NCI-H2081 treated with DMSO at 0.1 percent for 48 hours (cell line): ENCODE measurements around the gene MMP24.
"Not testable (repeated sequence)": the region's sequence is repeated elsewhere in the genome, so short reads cannot be mapped to it uniquely, and the experiment has no call there.

Experiments used
- DNase-seq: peaks from one replicate; lab custom pipeline; 2025; lab: John Stamatoyannopoulos, UW

MMP24 gene

DNA sequence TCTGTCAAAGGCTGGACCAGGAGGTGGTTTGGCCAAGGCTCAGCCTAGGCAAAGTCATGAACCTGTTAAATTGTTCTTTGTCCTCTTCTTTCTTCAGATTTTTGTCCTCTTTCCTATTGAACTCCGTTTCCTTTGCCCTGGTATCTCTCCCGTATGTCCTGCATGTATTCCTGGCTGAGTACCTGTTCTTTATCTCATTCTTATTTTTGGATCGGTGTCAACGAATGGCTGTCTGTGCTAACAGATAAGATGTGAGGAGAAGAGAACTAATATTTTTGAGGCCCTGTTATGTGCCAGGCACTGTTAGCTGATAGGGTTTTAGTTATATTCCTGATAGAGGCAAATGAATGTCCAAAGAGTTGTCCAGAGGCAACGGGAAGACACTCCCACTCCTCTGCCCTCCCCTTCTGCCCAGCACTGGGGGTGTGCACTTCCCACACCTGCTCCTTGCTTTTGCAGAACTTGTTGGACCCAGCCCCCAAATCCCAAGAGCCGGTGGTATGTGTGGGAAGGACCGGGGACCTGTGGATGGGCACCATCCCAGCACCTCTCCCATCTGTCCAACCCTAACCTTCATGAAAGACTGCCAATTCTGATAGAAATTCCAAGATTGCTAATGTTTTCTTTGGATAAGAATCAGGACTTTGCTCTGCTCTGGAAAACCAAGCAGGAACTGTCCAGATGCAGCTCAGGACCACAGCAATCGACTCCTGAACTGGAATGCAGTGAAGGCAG is 30.9 kb downstream of the MMP24 start:
- no peak for DNase-seq

DNA sequence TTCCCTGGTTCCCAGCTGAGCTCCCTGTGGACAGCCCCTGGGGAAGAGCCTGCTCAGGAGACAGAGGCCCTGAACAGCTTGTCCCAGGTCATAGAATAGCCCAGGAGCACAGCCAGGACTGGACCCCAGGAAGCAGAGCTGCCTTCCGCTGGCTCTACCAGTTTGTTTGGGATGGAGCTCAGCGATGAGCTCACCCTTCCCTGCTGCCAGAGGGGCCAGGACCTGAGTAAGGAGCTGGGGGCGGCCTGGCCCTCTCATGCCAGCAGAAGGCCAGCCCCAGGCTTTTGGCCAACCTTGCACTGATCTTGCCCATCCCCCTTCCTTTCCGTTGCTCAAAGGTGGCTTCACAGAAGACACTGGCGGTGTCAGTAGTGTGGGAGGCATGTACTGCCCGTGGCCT is 33.9 kb downstream of the MMP24 start:
- DNase-seq: no peak

DNA sequence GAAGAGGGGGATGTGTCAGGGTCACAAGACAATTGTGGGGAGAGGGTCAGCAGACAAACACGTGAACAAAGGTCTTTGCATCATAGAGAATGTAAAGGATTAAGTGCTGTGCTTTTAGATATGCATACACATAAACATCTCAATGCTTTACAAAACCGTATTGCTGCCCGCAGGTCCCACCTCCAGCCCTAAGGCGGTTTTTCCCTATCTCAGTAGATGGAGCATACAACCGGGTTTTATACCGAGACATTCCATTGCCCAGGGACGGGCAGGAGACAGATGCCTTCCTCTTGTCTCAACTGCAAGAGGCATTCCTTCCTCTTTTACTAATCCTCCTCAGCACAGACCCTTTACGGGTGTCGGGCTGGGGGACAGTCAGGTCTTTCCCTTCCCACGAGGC is 35.8 kb downstream of the MMP24 start:
- not testable (repeated sequence) for DNase-seq

DNA sequence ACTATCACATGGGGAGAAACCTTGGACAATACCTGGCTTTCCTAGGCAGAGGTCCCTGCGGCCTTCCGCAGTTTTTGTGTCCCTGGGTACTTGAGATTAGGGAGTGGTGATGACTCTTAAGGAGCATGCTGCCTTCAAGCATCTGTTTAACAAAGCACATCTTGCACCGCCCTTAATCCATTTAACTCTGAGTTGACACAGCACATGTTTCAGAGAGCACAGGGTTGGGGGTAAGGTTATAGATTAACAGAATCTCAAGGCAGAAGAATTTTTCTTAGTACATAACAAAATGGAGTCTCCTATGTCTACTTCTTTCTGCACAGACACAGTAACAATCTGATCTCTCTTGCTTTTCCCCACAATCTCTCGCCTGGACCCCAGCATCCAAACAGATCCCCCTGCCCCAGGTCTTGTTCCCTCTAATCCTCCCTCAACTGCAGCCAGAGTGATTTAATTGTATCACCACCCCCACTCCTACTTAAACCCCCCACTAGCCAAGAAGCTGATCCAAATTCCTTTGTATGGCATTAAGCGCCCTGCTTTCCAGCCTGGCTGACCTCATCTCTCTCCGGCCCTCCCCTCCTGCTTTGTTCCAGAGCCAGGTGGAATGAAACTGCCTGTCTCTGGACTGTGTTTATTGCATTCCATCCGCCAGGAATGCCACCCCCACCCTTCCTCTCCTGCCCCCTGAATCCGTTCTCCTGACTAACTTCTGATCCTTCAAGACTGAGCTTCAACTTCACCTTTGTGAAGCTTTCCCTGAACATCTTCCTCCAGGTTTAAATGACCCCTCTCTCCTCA is 36.4 kb downstream of the MMP24 start:
- not testable (repeated sequence) for DNase-seq

DNA sequence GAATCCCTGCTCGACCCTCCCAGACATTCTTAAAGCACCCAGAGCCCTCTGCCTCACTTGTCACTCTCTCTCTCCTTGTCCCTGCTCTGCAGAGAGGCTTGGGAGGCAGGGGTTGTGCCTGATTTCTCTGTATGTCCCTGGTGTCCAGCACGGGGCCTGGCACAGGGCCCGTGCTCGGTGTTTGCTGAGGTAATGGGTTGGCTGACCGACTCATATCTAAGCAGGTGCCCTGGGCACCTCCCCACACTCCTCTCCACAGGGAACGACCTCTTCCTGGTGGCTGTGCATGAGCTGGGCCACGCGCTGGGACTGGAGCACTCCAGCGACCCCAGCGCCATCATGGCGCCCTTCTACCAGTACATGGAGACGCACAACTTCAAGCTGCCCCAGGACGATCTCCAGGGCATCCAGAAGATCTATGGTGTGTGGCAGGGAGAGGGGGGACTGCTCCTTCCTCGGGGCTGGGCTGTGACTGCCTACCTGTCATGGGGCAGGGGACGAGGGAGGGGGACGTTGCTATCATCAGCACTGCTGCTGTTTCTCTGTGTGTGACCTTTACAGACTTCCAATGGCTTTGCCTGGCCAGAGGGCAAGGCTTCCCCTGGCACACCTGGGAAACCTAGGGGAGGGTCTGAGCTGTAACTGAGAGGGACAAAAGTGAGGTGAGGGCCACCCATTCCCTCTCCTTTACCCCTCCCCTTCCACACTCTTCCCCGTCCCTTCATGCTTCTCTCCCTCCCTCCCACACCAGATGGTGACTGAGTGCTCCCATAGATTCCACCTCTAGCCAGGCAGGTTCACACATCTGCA is 37.2 kb downstream of the MMP24 start:
- DNase-seq: no peak

DNA sequence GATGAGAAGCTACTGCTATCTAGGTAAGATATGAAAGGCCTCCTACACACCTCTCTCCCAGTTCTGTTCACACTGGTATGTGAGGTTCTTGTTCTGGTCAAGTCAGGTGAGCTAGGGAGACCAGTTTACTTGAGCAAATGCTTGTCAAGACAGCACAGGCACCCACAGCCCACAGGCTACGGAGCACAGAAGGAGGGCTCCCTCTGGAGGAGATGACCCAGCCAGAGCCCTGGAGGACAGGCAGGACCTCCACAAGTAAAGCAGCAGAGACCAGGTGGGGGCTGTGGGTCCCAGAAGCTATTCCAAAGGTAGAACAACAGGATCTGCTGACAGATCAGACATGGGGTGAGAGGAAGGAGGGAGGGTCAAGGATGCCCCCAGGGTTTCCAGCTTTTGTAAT is 38.3 kb downstream of the MMP24 start:
- DNase-seq: no peak

DNA sequence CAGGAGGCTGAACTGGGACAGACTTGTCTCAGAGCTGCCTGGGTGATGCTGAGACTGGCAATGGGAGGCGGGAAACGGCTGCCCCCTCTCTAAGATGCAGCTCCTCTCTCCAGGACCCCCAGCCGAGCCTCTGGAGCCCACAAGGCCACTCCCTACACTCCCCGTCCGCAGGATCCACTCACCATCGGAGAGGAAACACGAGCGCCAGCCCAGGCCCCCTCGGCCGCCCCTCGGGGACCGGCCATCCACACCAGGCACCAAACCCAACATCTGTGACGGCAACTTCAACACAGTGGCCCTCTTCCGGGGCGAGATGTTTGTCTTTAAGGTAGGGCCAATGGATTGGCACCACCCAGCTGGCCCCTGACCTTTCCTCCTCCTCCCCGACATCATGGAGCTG is 40.6 kb downstream of the MMP24 start:
- DNase-seq: no peak

DNA sequence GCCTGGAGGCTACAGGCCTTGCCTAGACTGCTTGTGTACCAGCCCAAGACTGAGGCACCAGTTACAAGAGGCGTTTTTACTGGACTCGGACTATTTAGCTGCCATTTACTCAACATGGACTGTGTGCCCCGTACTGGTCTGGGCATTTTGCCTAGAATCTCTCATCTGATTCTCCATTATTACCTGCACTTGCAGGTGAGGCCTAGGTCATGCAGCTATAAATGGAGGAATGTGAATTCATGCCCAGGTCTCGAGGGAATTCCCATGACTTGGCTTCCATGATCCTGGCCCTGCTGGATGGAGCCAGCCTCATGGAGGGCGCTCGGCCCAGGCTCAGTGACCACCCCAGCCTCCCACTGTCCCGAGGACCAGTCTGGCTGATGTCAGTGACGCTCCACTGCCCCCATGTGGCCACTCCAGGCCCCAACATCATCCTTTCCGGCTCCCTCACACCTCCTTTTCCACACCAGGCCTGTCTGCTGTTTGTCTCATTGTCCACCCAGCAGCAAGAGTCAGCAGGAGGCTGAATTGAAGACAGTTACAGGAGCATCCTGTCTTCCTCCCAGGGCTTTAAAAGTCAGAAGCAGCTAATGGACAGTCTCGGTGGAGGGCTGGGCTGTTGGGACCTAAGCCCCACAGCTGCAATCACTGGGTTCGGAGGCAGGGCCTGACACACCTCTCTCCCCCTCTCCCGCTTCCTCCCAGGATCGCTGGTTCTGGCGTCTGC is 42.7 kb downstream of the MMP24 start:
- no peak for DNase-seq

DNA sequence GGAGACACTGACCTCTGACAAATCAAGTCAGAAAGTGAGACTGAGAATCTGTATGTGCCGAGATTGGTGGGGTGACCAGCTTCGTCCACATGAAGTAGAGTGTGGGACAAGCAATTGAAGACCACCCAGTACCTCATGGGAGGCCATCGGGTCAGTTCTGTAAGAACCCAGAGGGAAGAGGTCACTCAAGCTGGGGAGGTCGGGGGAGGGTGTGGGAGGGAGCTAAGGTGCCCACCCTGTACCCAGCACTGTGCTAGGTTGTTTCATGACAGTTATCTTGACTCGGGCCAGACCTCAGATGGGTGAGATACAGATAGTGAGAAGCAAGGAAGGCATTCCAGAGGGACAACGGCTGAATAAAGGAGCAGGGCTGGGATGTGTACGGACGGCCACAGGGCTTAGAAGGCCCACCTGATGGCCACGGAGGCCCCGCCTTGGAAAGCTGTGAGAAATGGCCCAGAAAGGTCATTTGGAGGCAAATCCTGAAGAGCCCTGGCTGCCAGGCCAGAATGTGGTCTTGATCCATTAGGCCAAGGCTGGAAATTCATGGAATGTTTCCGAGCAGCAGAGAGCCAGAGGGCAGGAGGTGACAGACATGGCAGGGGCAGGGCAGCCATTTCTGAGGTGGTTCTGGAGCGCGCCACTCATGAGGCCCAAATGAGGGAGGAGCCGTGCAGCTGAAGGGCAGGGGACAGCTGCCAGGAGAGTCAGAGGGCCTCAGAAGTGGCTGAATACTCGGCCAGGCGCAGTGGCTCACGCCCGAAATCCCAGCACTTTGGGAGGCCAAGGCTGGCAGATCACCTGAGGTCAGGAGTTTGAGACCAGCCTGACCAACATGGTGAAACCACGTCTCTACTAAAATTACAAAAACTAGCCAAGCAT is 43.8 kb downstream of the MMP24 start:
- DNase-seq: no peak

DNA sequence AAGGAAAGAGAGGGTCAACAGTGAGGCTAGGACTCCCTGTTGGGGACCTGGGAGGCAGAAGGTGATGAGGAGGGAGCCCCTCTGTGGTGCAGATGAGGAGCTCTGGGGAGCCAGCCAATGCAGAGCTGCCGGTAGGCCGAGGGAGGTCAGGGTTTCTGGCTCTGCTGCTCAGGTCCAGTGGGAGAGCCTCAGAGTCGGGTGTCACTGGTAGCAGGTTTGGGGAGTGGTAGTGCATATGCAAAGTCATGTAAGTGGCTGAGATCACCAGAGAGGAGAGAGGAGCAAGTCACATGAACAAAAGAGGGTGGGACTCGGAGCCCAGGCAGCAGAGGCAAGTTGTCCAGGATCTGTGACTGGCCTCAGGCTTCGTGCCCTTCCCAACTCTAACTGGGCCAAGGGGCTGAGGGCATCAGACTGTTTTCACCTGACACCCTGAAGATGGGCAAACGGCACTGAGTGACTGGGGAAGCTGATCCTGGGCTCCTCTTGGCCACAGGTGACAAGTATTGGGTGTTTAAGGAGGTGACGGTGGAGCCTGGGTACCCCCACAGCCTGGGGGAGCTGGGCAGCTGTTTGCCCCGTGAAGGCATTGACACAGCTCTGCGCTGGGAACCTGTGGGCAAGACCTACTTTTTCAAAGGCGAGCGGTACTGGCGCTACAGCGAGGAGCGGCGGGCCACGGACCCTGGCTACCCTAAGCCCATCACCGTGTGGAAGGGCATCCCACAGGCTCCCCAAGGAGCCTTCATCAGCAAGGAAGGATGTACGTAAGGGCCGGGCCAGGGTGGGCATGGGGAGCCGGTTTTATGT is 44.8 kb downstream of the MMP24 start:
- DNase-seq: no peak

DNA sequence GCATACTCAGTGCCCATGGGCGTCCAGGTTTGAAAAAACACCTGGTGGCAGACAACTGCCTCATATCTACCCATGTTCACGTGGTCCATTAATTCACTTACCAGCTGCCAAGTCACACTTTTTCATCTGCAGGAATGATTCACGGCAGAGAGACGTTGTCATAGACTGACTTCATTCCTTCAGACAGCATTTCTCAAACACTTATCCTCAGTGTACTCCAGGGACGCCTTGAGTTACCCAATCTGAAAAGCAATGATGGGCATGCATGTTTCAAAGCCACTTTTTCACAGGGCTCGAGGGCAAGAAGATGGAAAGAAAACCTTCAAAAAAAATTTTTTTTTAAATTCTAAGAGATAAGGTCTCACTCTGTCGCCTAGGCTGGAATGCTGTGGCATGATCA is 45.4 kb downstream of the MMP24 start:
- DNase-seq: no peak

DNA sequence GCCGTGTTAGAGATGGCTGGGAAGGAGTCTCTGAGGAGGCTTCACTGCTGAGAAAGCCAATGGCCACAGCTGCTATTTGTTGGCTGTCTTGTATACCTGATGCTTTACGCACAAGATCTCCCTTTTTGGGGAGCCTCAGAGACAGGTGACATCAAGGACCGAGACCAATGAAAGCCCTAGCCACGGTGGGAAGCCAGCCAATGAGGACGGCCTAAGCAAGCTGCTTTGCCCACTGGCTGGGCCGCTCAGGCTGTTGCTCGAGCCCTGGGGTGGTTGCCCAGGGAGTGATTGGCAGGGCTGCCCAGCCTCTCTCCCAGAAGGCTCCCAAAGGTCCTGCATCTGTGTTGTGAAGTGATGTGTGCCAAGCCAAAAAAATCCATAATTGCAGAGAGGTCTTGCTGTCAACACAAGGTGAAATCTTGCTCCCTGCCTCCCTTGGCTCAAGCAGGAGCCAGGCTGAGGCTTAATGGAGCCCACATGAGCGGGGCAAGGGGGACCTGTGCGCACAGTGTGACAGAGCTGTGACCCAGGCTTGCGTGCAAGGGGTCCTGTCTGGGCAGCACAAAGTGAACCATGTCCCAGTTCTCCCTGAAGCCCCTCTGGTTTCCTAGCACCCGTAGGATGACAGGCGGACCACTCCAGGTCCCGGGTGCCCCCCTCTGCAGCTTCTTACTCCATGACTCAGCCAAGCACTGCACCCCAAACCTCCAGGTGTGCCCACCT is 47.1 kb downstream of the MMP24 start:
- no peak for DNase-seq

DNA sequence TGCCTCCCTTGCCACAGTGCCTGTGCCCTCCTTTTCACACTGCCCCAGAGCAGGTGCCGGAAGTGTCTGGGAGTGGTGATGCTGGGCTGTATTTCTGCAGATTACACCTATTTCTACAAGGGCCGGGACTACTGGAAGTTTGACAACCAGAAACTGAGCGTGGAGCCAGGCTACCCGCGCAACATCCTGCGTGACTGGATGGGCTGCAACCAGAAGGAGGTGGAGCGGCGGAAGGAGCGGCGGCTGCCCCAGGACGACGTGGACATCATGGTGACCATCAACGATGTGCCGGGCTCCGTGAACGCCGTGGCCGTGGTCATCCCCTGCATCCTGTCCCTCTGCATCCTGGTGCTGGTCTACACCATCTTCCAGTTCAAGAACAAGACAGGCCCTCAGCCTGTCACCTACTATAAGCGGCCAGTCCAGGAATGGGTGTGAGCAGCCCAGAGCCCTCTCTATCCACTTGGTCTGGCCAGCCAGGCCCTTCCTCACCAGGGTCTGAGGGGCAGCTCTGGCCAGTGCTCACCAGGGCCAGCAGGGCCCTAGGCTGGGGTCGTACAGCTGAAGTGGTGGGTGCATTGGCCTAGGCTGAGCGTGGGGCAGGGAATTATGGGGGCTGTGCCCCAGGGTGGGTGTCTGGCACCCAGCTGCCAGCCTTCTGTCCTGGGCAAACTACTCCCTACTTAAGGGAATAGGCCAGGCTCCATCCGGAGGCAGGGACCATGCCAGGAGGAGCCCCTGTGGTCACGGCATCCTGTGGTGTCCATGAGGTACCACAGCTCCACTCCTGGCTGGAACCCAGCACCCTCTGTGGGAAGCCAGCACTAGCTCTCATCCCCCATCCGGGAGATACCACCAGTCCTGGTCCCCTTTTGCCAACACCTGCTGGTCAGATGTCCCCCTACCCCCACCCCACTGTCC is 47.9 kb downstream of the MMP24 start:
- DNase-seq: no peak

DNA sequence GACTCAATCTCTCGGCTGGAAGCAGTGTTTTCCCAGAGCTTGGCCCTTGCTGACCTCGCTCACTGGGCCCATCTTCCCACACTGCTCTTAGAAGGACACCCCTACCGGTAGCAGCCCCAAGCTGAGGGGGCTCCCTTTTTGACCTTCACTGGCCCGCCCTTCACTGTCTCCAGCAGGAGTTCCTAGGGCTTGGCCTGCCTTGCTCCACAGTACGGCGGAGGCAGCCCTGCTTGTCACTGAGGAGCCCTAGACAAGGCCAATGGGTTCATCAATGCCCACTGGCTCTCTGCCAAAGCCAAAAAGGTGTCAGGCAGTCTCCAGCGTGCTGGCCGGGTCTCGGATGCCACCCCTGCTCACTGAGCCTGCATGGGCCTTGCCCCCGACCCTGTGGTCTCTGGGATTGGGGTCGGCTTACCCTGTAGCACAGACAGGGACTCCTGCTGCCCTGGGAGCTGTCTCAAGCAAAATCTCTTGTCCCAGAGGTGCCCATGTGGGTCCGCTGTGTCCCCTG is 49.3 kb downstream of the MMP24 start:
- DNase-seq: no peak

DNA sequence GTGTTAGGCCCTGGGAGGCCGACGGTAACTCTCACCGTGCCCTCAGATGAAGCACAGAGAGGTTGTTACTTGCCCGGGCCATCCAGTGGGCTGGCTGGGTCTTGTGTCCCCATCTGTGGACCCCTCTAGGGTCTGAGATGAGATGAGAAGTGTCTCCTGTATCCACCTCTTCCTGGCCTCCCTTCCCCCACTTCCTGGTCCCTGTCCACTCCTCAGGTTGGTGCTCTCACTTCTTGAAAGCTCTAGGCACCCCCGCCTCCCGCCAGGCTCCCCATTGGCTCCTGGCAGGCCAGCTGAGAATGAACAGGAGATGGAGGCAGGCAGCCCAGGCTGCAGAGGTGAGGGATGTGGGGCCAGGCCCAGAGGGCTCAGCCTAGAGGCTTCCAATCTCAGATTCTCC is 49.9 kb downstream of the MMP24 start:
- no peak for DNase-seq

DNA sequence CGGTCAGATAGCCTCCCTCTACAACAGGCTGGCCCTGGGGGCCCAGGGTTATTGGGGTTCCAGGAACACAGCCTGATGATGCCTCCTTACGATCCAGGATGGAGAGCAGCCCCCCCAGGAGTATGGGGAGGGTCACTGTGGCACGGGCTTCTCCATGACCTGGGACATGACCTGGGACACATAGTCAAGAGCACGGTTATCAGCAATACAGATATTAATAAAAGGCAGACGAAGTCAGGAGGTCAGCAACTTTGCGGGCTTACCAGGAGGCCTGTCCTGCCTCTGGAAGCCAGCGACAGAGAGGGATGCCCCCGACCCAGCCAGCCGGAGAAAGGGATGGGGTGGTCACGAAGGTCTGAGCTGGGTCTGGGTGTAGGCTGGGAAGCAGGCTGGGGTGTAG is 50.6 kb downstream of the MMP24 start:
- DNase-seq: no peak

DNA sequence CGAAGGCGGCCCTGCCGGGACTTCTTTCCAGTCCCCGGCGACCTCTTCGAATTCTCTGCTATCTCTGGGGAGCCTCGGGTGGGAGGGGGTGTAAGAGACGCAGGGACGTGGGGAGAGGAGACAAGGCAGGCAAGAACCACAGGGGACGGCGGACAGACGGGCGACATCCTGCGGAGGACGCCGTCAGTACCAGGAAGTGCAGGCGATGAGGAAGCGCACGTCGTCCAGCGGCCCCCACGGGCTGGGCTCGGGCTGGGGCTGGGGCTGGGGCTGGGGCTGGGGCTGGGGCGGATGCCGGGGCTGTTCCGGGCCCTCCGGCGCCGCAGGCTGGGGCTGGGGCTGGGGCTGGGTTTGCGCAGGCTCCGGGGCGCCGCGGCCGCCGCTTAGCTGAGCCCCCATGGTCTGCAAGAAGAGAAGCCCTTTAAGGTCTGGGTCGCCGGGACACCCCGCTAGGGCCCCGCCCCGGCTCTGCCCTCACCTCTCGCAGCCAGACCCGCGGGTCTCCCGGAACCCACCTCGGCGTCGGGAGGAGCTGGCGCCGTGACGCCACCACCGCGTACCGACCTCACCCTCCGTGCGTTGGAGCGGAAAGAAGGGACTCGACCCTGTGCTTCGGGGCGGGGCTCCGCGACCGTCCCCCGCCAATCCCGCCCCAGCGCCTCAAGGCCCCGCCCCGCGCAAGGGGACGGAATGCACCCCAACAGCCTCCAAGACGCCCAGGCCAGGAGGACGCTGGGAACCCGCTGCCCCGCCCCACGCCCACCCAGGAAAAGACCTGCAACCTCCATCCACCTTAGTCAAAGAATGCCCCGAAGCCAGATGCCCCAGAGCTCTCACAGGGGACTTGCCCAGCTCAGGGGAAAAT is 51.3 kb downstream of the MMP24 start, which contains the start of gene MMP24OS:
Gene MMP24OS, minus strand, starts transcription at position 592 of the 865 bp plus-strand sequence. Its CDS starts 193 bp downstream, at position 399.
- peak; percentile 56 for DNase-seq
